Heart left ventricle (tissue), 13 donors: ENCODE results near the gene OR5D16.

Experiments
- POLR2A ChIP-seq, 2 donors: fragments of 450-650 bp; IDR thresholded peaks; one replicate each; pipeline ENCODE4 v1.6.1; 2017; ENCODE audit warnings: antibody characterized with exemption in 2 of 2, mild to moderate bottlenecking in 2 of 2, moderate library complexity in 2 of 2
- TF ChIP-seq, protein P1 (sequence below), 12 donors: fragments of 200-600 bp; sonication (generic) in 4 of 12; IDR thresholded peaks; one replicate each; pipeline versions ENCODE4 v1.5.0 to v1.8.0; 2018 to 2022; ENCODE audit warnings: antibody characterized with exemption in 12 of 12, mild to moderate bottlenecking in 5 of 12
- donor health status: ischemic (EF 13 %, LVEDD 7.1; RV severe dilation, severe dysfunction).
- donor health status: DM: no; HTN: yes; CAD: no.
- donor health status: DM: no; HTN: no; CAD: no.
- donor health status: ischemic (EF 25% LVEDD 6.9; RV normal size, moderate dysfunction).
- donor health status: ischemic (EF 25% LVEDD 5.7; RV mildly dilated, moderate dysfunction).
- donor health status: ischemic (EF 35%, LVEDD 5.7; RV mildly dilated, moderate dysfunction).
- donor health status: nonischemic (EF 11% LVEDD 7.7; RV severe dilation, severe dysfunction).
- donor health status: DM: yes; HTN: yes; CAD: no.
- donor health status: PGD.
- donor health status: ischemic (EF 29% LVEDD 5.4; RV normal size, mild dysfunction).
- donor health status: nonischemic (EF 23%, LVEDD 6.1; RV moderate dilation, normal function).

DNA sequence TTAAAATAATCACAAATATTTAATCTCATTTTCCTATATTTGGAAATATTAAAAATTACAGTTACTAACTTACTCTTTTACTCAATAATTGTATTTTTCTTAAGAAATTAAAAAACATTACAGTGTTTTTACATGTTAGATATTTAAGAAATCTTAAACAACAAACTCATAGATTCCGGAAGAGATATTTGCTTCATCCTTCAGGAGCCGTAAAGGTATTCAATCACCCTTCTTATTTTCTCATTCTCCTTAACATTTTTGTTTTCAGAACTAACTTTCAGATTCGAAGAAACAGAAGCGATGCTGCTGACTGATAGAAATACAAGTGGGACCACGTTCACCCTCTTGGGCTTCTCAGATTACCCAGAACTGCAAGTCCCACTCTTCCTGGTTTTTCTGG lies 19.2 kb upstream of the OR5D16 start, which contains the start of gene OR5D18:
- TF ChIP-seq, protein P1, sequence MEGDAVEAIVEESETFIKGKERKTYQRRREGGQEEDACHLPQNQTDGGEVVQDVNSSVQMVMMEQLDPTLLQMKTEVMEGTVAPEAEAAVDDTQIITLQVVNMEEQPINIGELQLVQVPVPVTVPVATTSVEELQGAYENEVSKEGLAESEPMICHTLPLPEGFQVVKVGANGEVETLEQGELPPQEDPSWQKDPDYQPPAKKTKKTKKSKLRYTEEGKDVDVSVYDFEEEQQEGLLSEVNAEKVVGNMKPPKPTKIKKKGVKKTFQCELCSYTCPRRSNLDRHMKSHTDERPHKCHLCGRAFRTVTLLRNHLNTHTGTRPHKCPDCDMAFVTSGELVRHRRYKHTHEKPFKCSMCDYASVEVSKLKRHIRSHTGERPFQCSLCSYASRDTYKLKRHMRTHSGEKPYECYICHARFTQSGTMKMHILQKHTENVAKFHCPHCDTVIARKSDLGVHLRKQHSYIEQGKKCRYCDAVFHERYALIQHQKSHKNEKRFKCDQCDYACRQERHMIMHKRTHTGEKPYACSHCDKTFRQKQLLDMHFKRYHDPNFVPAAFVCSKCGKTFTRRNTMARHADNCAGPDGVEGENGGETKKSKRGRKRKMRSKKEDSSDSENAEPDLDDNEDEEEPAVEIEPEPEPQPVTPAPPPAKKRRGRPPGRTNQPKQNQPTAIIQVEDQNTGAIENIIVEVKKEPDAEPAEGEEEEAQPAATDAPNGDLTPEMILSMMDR (IDR thresholded peaks at IDR 0.05) = no peak
- TF ChIP-seq POLR2A (IDR thresholded peaks at IDR 0.05) = no peak
